ENCODE data around the gene NPC1L1. TPM values are rescaled to one million over a fixed set of nuclear protein-coding genes. Genes with fewer than 3 reads are reported as not detected.
A peak's percentile ranks its signal among the peaks of the same experiment; 100 is the strongest.

The NPC1L1 gene
- total RNA-seq: not detected in 2 replicates

GRCh38 chr7:44541028-44541869 is at the start of gene NPC1L1:
NPC1L1 (minus strand) TSS chr7:44541330; CDS start chr7:44541259, 71 bp downstream.
- CTCF ChIA-PET: no interaction called here
- H3K36me3 Mint-ChIP-seq (ENCODE audit: low read depth): no peaks in the 10 kb centered on the region
- ATAC-seq (ENCODE audit: low read depth): no peak

GRCh38 chr7:44590910-44591309 is 49.8 kb upstream of the NPC1L1 start:
- Mint-ChIP-seq H3K27ac (no peak overlapping the region), H3K27me3 (peaks cover 1% of the 10 kb centered on the region), H3K4me3 (no peak overlapping the region), H3K9me3 (no peaks in the 10 kb centered on the region), H3K4me1 (peaks cover 6% of the 10 kb centered on the region), H3K36me3 (ENCODE audit: low read depth) (no peaks in the 10 kb centered on the region)
- intact Hi-C loops (cut with micrococcal nuclease): no loop called here
- ChIA-PET CTCF (interaction anchor here (0.7 to 2.1 kb wide), 5 partner anchors 9 to 266 kb away, joined by 3 to 8 read pairs (median 4); partner anchors contain the start of gene TMED4), POLR2A (interaction anchor here (0.6 to 0.9 kb wide), 4 partner anchors 99 to 218 kb away, joined by 3 to 14 read pairs (median 7); no protein-coding TSS in a partner anchor)
- TF ChIP-seq CTCF (IDR thresholded peaks at IDR 0.05): no peak
- no peak for DNase-seq
- ATAC-seq (ENCODE audit: low read depth): no peak

More at GRCh38 chr7:44541028-44541869, at the start of gene NPC1L1:
- no peak within 1 kb of the TSS for H3K27ac Mint-ChIP-seq
- intact Hi-C loops (cut with micrococcal nuclease): no loop called here
- TF ChIP-seq CTCF (IDR thresholded peaks at IDR 0.05): no peak
- no peaks in the 10 kb centered on the region for H3K4me1 Mint-ChIP-seq
- POLR2A ChIA-PET: no interaction called here
- no peak for DNase-seq
- peaks cover 10% of the 10 kb centered on the region for H3K27me3 Mint-ChIP-seq
- no peak within 1 kb of the TSS for H3K4me3 Mint-ChIP-seq
- H3K9me3 Mint-ChIP-seq: no peaks in the 10 kb centered on the region

GRCh38 chr7:44587843-44588711 is 46.9 kb upstream of the NPC1L1 start:
- TF ChIP-seq CTCF (IDR thresholded peaks at IDR 0.05): no peak
- Mint-ChIP-seq H3K27ac (no peak overlapping the region), H3K36me3 (ENCODE audit: low read depth) (no peaks in the 10 kb centered on the region), H3K4me3 (no peak overlapping the region), H3K27me3 (peaks cover 3% of the 10 kb centered on the region), H3K9me3 (no peaks in the 10 kb centered on the region), H3K4me1 (peaks cover 6% of the 10 kb centered on the region)
- DNase-seq: no peak
- POLR2A ChIA-PET: interaction anchor here (0.6 to 1.3 kb wide), 9 partner anchors 19 to 547 kb away, joined by 3 to 10 read pairs (median 4); partner anchors contain the start of genes H2AZ2 and PPIA
- CTCF ChIA-PET: interaction anchor here (0.9 to 1.5 kb wide), 8 partner anchors 14 to 548 kb away, joined by 3 to 15 read pairs (median 3); partner anchors contain the start of gene H2AZ2
- peak; percentile 79 for ATAC-seq (ENCODE audit: low read depth)
- intact Hi-C loops (cut with micrococcal nuclease): loop anchor here (1.0 to 2.0 kb wide), 8 partner anchors 15 to 548 kb away; partner anchors contain the start of gene PPIA

GRCh38 chr7:44583146-44583865 is 42.2 kb upstream of the NPC1L1 start:
- intact Hi-C loops (cut with micrococcal nuclease): loop anchor here (2.0 to 5.0 kb wide), 3 partner anchors 331 to 566 kb away; partner anchors contain the start of gene TBRG4

More at GRCh38 chr7:44583146-44583865, 42.2 kb upstream of the NPC1L1 start:
- ChIA-PET CTCF (interaction anchor here (1.0 to 1.7 kb wide), 3 partner anchors 261 to 552 kb away, joined by 3 to 4 read pairs (median 3); partner anchors contain the start of gene H2AZ2), POLR2A (interaction anchor here (0.6 to 4.7 kb wide), 11 partner anchors 10 to 397 kb away, joined by 4 to 45 read pairs (median 10); partner anchors contain the start of genes DDX56, H2AZ2, OGDH and PURB)
- TF ChIP-seq CTCF (IDR thresholded peaks at IDR 0.05): no peak
- ATAC-seq (ENCODE audit: low read depth): no peak
- Mint-ChIP-seq H3K27me3 (peaks cover 2% of the 10 kb centered on the region), H3K36me3 (ENCODE audit: low read depth) (peaks cover 35% of the 10 kb centered on the region), H3K4me1 (peaks cover 33% of the 10 kb centered on the region), H3K4me3 (peak overlapping the region; percentile 90), H3K27ac (peak overlapping the region; percentile 95), H3K9me3 (no peaks in the 10 kb centered on the region)
- no peak for DNase-seq

Measured in activated B cell treated with CpG ODN at 0.5 μM for 24 hours (primary cell).